Hypothalamus (tissue), 51 donors: ENCODE measurements around the gene DCLK3.
A peak's percentile ranks its signal among the peaks of the same experiment; 100 is the strongest.

Experiments
- DNase-seq, 51 donors: peaks; one replicate each; lab custom pipeline; 2025; lab: John Stamatoyannopoulos, UW

The DCLK3 gene

GRCh38 chr3:36763850-36764703 lies at the start of gene DCLK3:
DCLK3 (minus strand) TSS chr3:36764553; CDS start chr3:36764263, 290 bp downstream.
- peak in 7 of 51 donors; percentile 3 to 45 (median 20) for DNase-seq

- DNase-seq, result peak in 3 of 51 donors; percentile 14 to 44 (median 24)
Observed at GRCh38 chr3:36813305-36813704, 49.0 kb upstream of the DCLK3 start.

- DNase-seq, result no peak
Observed at GRCh38 chr3:36812240-36812639, 47.9 kb upstream of the DCLK3 start.

- DNase-seq, result no peak
Observed at GRCh38 chr3:36811768-36812167, 47.4 kb upstream of the DCLK3 start.

- peak in 14 of 51 donors; percentile 0 to 62 (median 24) for DNase-seq
Observed at GRCh38 chr3:36804295-36805055, 40.1 kb upstream of the DCLK3 start.

- DNase-seq, result peak in 1 of 51 donors; percentile 31
Observed at GRCh38 chr3:36803091-36803791, 38.9 kb upstream of the DCLK3 start.

GRCh38 chr3:36800533-36801116 lies 36.3 kb upstream of the DCLK3 start:
- no peak for DNase-seq

- no peak for DNase-seq
Observed at GRCh38 chr3:36796881-36797280, 32.5 kb upstream of the DCLK3 start.

- DNase-seq, result no peak
Observed at GRCh38 chr3:36796161-36796560, 31.8 kb upstream of the DCLK3 start.

GRCh38 chr3:36795622-36796021 lies 31.3 kb upstream of the DCLK3 start:
- DNase-seq, result no peak

- DNase-seq, result no peak
Observed at GRCh38 chr3:36792342-36792741, 28.0 kb upstream of the DCLK3 start.

- no peak for DNase-seq
Observed at GRCh38 chr3:36790765-36791164, 26.4 kb upstream of the DCLK3 start.

- no peak for DNase-seq
Observed at GRCh38 chr3:36786921-36787890, 22.9 kb upstream of the DCLK3 start.

GRCh38 chr3:36784138-36784635 lies 19.8 kb upstream of the DCLK3 start:
- no peak for DNase-seq

- DNase-seq, result no peak
Observed at GRCh38 chr3:36777424-36778218, 13.3 kb upstream of the DCLK3 start.

GRCh38 chr3:36776436-36776835 lies 12.1 kb upstream of the DCLK3 start:
- DNase-seq, result peak in 1 of 51 donors; percentile 44

- no peak for DNase-seq
Observed at GRCh38 chr3:36774052-36774451, 9.7 kb upstream of the DCLK3 start.

GRCh38 chr3:36771931-36772330 lies 7.6 kb upstream of the DCLK3 start:
- no peak for DNase-seq
